SK-N-SH (cell line): ENCODE measurements around the gene SFPQ.

Experiments
- EZH2phosphoT487 ChIP-seq: fragments of 200-600 bp; sonication (generic); IDR thresholded peaks from 2 replicates; pipeline ENCODE4 v1.6.1; 2017; ENCODE audit warnings: low read depth, mixed run types, mild to moderate bottlenecking, antibody characterized with exemption, moderate library complexity, borderline replicate concordance
- FOXM1 ChIP-seq: IDR thresholded peaks from 2 replicates; pipeline ENCODE4 v1.4.0; 2012; ENCODE audit warnings: low read depth, mild to moderate bottlenecking
- JUND ChIP-seq: IDR thresholded peaks from 2 replicates; pipeline ENCODE4 v1.4.0; 2012
- RCOR1 ChIP-seq: fragments of 150-350 bp; IDR thresholded peaks from 2 replicates; pipeline ENCODE4 v1.6.1; 2017; ENCODE audit warnings: antibody characterized with exemption, low read length
- REST ChIP-seq: IDR thresholded peaks from 2 replicates; pipeline ENCODE4 v1.6.1; 2012; ENCODE audit warnings: mild to moderate bottlenecking, low read depth, low read length, moderate library complexity
- RFX5 ChIP-seq: IDR thresholded peaks from 2 replicates; pipeline ENCODE4 v1.6.1; 2012; ENCODE audit warnings: mild to moderate bottlenecking, improper control_type of control experiment, low read length
- TEAD4 ChIP-seq: IDR thresholded peaks from 2 replicates; pipeline ENCODE4 v1.4.0; 2012; ENCODE audit warnings: mild to moderate bottlenecking, borderline replicate concordance; ENCODE audit not compliant: insufficient read depth
- YY1 ChIP-seq: IDR thresholded peaks from 2 replicates; pipeline ENCODE4 v1.4.0; 2012; ENCODE audit warnings: low read depth, mild to moderate bottlenecking
- TF ChIP-seq, protein P1 (sequence below): fragments of 200-600 bp; sonication (generic); IDR thresholded peaks from 2 replicates; pipeline ENCODE4 v1.6.1; 2017; ENCODE audit warnings: antibody characterized with exemption, mild to moderate bottlenecking, moderate library complexity
- TF ChIP-seq, protein P2 (sequence below): IDR thresholded peaks from 2 replicates; pipeline ENCODE4 v1.4.0; 2012; ENCODE audit warnings: low read depth, borderline replicate concordance

DNA sequence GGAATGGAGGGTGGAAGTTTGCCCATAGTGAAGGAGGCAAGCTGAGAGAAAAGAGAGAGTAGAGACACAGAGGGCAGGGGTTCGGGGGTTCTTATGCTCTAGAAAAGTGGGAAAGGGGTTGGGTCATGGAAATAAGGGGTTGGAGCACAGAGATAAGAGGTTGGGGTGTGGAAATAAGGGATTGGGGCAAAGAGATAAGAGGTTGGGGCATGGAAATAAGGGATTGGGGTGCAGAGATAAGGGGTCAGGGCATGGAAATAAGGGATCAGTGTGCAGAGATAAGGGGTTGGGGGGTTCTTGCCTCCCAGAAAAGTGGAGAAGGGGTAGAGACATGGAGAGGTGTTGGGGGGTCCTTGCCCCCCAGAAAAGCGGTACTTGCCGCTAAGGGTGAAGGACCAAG lies 56.2 kb downstream of the SFPQ start:
- TF ChIP-seq, protein P1, sequence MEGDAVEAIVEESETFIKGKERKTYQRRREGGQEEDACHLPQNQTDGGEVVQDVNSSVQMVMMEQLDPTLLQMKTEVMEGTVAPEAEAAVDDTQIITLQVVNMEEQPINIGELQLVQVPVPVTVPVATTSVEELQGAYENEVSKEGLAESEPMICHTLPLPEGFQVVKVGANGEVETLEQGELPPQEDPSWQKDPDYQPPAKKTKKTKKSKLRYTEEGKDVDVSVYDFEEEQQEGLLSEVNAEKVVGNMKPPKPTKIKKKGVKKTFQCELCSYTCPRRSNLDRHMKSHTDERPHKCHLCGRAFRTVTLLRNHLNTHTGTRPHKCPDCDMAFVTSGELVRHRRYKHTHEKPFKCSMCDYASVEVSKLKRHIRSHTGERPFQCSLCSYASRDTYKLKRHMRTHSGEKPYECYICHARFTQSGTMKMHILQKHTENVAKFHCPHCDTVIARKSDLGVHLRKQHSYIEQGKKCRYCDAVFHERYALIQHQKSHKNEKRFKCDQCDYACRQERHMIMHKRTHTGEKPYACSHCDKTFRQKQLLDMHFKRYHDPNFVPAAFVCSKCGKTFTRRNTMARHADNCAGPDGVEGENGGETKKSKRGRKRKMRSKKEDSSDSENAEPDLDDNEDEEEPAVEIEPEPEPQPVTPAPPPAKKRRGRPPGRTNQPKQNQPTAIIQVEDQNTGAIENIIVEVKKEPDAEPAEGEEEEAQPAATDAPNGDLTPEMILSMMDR, result no peak
- TF ChIP-seq FOXM1, result no peak
- TF ChIP-seq JUND, result no peak
- no peak for TF ChIP-seq RCOR1
- TF ChIP-seq EZH2phosphoT487, result no peak
- TF ChIP-seq, protein P2, sequence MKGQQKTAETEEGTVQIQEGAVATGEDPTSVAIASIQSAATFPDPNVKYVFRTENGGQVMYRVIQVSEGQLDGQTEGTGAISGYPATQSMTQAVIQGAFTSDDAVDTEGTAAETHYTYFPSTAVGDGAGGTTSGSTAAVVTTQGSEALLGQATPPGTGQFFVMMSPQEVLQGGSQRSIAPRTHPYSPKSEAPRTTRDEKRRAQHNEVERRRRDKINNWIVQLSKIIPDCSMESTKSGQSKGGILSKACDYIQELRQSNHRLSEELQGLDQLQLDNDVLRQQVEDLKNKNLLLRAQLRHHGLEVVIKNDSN, result no peak
- TF ChIP-seq REST, result no peak
- no peak for TF ChIP-seq YY1
- no peak for TF ChIP-seq TEAD4
- no peak for TF ChIP-seq RFX5
